Subcutaneous preadipocyte (primary cell): Measurements from ENCODE around the gene CLK2. TPM values are rescaled to one million over a fixed set of nuclear protein-coding genes. Genes with fewer than 3 reads are reported as not detected.

Experiments used
- total RNA-seq: library from RNA; depleted of rRNA; stranded (reverse); fragments of >200 nt; gene quantifications from 2 replicates; pipeline ENCODE4 v1.2.3, GENCODE V29; 2012

Gene CLK2
- total RNA-seq = 20.6 and 34.2 TPM in 2 replicates

GRCh38 chr1:155273343-155274245 lies at the start of gene CLK2:
TSS of gene CLK2 (minus strand) at chr1:155273504. CDS start at chr1:155270977, 2,527 bp downstream.

GRCh38 chr1:155320661-155321617 lies 47.6 kb upstream of the CLK2 start, which contains the start of gene RUSC1:
TSS of gene RUSC1 (plus strand) at chr1:155320894. CDS start at chr1:155321774, 880 bp downstream.

GRCh38 chr1:155308493-155309422 lies 35.5 kb upstream of the CLK2 start, which contains the start of gene FDPS:
TSS of gene FDPS (plus strand) at chr1:155308866. CDS start at chr1:155309790, 924 bp downstream.

GRCh38 chr1:155301342-155301841 lies 28.1 kb upstream of the CLK2 start, which contains the start of gene PKLR:
TSS of gene PKLR (minus strand) at chr1:155301438. CDS start at chr1:155301395, 43 bp downstream.

GRCh38 chr1:155277070-155277901 lies 4.0 kb upstream of the CLK2 start, which contains the start of gene HCN3:
TSS of gene HCN3 (plus strand) at chr1:155277463. CDS start at chr1:155277591, 128 bp downstream.

GRCh38 chr1:155261852-155262673 lies 11.2 kb downstream of the CLK2 start, which contains the start of gene SCAMP3:
TSS of gene SCAMP3 (minus strand) at chr1:155262360. CDS start at chr1:155262151, 209 bp downstream.

GRCh38 chr1:155255243-155256007 lies 17.9 kb downstream of the CLK2 start, which contains the start of gene ENTREP3:
TSS of gene ENTREP3 (minus strand) at chr1:155255483. CDS start at chr1:155254877, 606 bp downstream.

Other genes starting within 250 kb of the CLK2 start
- gene DCST2, start 239.7 kb downstream of the CLK2 start, total RNA-seq = not detected in 2 replicates
- gene DCST1, start 239.7 kb downstream of the CLK2 start, total RNA-seq = not detected in 2 replicates
- 99.2 and 126 TPM in 2 replicates for gene ADAM15, start 222.2 kb downstream of the CLK2 start, total RNA-seq
- gene EFNA4, start 209.8 kb downstream of the CLK2 start, total RNA-seq = 0.73 and 1.2 TPM in 2 replicates
- 0.39 and 0.73 TPM in 2 replicates for gene EFNA3, start 194.7 kb downstream of the CLK2 start, total RNA-seq
- gene EFNA1, start 145.6 kb downstream of the CLK2 start, total RNA-seq = 0.37 TPM in 1 of 2 replicates, not detected in the other
- gene SLC50A1, start 137.7 kb downstream of the CLK2 start, total RNA-seq = 26.8 and 30.1 TPM in 2 replicates
- 23.5 and 54.4 TPM in 2 replicates for gene DPM3, start 133.0 kb downstream of the CLK2 start, total RNA-seq
- 83.9 and 140 TPM in 2 replicates for gene KRTCAP2, start 100.2 kb downstream of the CLK2 start, total RNA-seq
- 2.9 and 3.3 TPM in 2 replicates for gene TRIM46, start 99.7 kb downstream of the CLK2 start, total RNA-seq
- gene THBS3, start 65.6 kb downstream of the CLK2 start, total RNA-seq = 9.2 and 14.7 TPM in 2 replicates
- 40.7 and 50.7 TPM in 2 replicates for gene MTX1, start 64.8 kb downstream of the CLK2 start, total RNA-seq
- gene ENTREP3, start 18.0 kb downstream of the CLK2 start, total RNA-seq = 9.2 and 10.0 TPM in 2 replicates
- 26.1 and 27.6 TPM in 2 replicates for gene SCAMP3, start 11.1 kb downstream of the CLK2 start, total RNA-seq
- 0.37 and 0.78 TPM in 2 replicates for gene HCN3, start 4.0 kb upstream of the CLK2 start, total RNA-seq
- under 0.01 TPM in 1 of 2 replicates, not detected in the other for gene PKLR, start 27.9 kb upstream of the CLK2 start, total RNA-seq
- 354 and 434 TPM in 2 replicates for gene FDPS, start 35.4 kb upstream of the CLK2 start, total RNA-seq
- 11.0 and 18.6 TPM in 2 replicates for gene RUSC1, start 47.4 kb upstream of the CLK2 start, total RNA-seq